ENCODE measurements around the gene DAZL.

DNA sequence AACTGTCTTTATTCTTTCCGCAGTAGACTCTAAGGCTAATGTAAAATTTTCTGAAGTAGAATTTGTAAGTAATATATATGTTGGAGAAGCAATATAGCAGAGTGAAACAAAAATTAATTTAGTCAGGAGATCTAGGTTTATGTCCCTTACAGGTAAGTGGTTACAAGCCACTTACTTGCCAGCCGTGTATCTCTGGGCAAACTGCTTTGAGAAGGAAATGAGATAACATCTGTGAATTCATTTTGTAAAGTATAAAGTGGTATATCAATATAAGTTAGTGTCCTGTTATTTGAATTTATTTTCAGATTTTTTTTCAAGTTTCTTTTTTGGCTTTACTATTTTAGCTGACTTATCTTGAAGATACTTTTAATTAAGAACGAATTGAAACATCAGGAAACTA is 5.5 kb downstream of the DAZL start:
- TF ChIP-seq, protein P1, sequence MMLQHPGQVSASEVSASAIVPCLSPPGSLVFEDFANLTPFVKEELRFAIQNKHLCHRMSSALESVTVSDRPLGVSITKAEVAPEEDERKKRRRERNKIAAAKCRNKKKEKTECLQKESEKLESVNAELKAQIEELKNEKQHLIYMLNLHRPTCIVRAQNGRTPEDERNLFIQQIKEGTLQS (IDR thresholded peaks at IDR 0.05), result no peak
- TF ChIP-seq EGR1 (IDR thresholded peaks at IDR 0.05; ENCODE audit: low read depth) (no peak), CTCF (IDR thresholded peaks at IDR 0.05 in 2 of 3, conservative IDR thresholded peaks at IDR 0.05 in 1 of 3; ENCODE audit: borderline replicate concordance in 1 of 3, insufficient read depth in 1 of 3, low read depth in 2 of 3, low read length in 2 of 3) (no peak), POLR2AphosphoS5 (IDR thresholded peaks at IDR 0.05; ENCODE audit: low read depth, low read length) (no peak), POLR2A (IDR thresholded peaks at IDR 0.05; ENCODE audit: borderline replicate concordance, extremely low read depth, insufficient read depth, insufficient read length) (no peak), EZH2 (IDR thresholded peaks at IDR 0.05) (no peak), REST (IDR thresholded peaks at IDR 0.05; ENCODE audit: low read depth) (no peak)
- TF ChIP-seq, protein P2, sequence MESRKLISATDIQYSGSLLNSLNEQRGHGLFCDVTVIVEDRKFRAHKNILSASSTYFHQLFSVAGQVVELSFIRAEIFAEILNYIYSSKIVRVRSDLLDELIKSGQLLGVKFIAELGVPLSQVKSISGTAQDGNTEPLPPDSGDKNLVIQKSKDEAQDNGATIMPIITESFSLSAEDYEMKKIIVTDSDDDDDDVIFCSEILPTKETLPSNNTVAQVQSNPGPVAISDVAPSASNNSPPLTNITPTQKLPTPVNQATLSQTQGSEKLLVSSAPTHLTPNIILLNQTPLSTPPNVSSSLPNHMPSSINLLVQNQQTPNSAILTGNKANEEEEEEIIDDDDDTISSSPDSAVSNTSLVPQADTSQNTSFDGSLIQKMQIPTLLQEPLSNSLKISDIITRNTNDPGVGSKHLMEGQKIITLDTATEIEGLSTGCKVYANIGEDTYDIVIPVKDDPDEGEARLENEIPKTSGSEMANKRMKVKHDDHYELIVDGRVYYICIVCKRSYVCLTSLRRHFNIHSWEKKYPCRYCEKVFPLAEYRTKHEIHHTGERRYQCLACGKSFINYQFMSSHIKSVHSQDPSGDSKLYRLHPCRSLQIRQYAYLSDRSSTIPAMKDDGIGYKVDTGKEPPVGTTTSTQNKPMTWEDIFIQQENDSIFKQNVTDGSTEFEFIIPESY (IDR thresholded peaks at IDR 0.05; ENCODE audit: extremely low read depth, insufficient replicate concordance, low read length), result no peak
- TF ChIP-seq, protein P3, sequence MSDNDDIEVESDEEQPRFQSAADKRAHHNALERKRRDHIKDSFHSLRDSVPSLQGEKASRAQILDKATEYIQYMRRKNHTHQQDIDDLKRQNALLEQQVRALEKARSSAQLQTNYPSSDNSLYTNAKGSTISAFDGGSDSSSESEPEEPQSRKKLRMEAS (IDR thresholded peaks at IDR 0.05), result no peak
